Measurements from ENCODE around the gene PAOX.
"Not testable (repeated sequence)": the region's sequence is repeated elsewhere in the genome, so short reads cannot be mapped to it uniquely, and the experiment has no call there.

Gene PAOX

DNA sequence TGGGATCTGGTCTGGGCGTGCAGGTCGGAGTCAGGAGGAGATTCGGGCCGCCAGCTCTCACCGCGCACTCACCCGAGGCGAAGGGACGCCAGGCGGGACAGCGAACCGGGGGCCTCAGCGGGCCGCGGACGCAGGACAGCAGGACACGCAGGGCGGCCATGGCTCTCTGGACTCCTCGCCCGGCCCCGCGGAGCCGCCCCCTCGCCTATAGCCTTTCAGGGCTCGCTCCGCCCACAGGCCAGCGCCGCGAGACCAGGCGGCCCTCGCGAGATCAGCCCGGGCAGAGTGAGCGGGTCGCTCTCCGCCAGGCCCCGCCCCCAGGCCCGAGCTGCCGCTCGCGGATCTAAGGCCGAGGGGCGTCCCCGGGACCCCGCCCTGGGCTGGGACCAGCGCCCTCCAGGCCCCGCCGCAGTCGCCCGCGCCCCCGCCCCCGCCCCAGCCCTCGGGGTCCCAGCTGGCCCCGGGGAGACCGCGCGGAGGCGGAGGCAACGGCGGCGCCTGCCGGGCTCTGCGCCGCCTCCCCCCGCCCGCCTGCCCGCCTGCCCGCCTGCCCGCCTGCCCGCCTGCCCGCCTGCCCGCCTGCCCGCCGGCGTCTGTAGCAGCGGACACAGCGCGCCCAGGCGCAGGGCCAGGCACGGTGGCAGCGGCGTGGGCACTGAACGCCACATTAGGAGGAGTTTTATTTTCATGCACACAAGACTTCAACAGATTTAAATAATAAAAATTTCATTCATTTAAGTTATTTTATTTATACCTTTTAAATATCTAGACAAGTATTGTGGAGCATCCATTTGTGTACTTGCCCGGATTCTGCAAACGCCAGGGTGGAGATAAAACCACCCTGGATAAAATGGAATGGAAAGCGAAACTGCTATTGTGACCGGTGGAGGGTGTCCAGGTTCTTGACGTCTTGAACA, 5.6 kb upstream of the PAOX start, which contains the start of gene ECHS1:
TSS of gene ECHS1 (minus strand) at position 181 of the 917 bp plus-strand sequence. CDS start at position 160, 21 bp downstream.
- H3K4me3 ChIP-seq (ENCODE audit: low read depth, low read length) = peak within 1 kb of the TSS; percentile 90
- DNase-seq (ENCODE audit: low read depth) = no peak
- TF ChIP-seq, protein P1, sequence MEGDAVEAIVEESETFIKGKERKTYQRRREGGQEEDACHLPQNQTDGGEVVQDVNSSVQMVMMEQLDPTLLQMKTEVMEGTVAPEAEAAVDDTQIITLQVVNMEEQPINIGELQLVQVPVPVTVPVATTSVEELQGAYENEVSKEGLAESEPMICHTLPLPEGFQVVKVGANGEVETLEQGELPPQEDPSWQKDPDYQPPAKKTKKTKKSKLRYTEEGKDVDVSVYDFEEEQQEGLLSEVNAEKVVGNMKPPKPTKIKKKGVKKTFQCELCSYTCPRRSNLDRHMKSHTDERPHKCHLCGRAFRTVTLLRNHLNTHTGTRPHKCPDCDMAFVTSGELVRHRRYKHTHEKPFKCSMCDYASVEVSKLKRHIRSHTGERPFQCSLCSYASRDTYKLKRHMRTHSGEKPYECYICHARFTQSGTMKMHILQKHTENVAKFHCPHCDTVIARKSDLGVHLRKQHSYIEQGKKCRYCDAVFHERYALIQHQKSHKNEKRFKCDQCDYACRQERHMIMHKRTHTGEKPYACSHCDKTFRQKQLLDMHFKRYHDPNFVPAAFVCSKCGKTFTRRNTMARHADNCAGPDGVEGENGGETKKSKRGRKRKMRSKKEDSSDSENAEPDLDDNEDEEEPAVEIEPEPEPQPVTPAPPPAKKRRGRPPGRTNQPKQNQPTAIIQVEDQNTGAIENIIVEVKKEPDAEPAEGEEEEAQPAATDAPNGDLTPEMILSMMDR (IDR thresholded peaks at IDR 0.05; ENCODE audit: low read depth, low read length, missing control alignments) = no peak

DNA sequence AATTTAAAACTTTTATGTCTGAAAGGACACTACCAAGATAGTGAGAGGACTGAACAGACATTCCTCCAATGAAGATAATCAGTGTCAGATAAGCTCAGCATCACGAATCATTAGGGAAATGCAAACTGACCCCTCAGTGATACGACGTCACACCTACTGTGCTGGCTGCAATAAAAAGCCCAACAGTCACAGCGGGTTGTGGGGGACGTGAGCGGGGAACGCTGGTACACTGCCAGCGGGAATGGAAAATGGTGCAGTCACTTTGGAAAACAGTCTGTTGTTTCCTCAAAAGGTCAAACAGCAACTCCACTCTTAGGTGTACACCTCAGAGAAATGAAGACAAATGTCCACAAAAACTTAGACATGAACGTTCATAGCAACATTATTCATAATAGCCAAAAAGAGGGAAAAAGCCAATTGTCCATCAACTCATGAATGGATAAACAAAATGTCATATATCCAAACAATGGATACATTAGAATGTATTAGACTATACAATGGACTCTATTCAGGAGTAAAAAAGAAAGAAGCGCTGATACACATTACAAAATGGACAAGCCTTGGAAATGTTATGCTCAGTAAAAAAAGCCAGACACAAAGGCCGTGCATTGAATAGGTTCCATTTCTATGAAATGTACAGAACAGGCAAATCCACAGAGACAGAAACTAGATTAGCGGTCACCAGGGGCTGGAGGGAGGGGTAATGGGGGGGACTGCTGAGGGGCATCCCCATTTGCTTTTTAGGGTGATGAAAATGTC, 3.5 kb upstream of the PAOX start:
- H3K4me3 ChIP-seq (ENCODE audit: low read depth, low read length) = no peak overlapping the region
- no peak for DNase-seq (ENCODE audit: low read depth)
- TF ChIP-seq, protein P1 (IDR thresholded peaks at IDR 0.05; ENCODE audit: low read depth, low read length, missing control alignments) = no peak

DNA sequence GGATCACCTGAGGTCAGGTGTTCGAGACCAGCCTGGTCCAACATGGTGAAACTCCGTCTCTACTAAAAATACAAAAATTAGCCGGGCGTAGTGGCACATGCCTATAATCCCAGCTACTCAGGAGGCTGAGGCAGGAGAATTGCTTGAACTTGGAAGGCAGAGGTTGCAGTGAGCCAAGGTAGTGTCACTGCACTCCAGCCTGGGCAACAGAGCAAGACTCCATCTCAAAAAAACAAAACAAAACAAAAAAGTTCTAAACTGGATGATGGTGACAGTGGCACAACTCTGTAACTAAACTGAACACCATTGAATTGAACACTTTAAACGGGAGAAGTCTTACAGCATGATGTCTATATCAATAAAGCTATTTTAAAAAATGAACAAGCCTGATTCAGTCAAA, 2.9 kb upstream of the PAOX start:
- DNase-seq (ENCODE audit: low read depth); H3K4me3 ChIP-seq (ENCODE audit: low read depth, low read length): not testable (repeated sequence)

DNA sequence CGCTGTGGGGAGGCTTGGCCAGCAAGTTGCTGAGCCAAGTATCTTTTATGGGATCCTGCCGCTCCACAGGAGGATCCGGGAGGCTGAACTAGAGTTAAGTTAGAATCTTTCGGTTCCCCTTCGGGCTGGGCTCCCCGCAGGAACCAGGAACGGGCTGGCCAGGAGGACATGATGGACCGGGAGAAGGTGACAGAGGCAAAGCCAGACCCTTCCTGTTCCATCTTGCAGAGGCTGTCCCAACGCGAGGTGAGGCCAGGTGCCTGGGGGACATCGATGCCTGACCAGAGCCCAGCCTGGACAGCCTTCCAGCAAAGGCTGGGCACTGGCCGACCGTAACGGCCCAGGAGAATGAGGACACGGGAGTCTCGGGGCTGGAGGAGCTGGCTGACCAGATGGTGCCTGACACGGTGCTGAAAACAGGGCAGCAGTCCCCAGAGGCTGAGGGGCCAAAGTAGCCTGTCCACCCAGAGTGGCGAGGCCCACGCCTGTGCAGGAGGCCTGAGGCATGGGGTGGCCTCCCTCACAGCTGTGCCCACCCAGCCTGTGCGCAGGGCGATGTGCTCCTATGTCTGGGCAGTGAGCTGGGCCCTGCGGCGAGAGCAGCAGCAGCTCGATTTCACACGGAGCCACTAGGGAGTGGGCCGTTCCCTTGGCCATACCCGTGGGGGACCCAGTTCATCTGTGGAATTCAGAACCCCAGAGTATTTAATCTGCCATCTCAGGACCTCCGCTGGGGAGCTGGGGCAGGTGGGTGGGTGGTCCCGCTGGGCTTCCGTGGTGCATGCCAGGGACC, 1.8 kb upstream of the PAOX start:
- TF ChIP-seq, protein P1 (IDR thresholded peaks at IDR 0.05; ENCODE audit: low read depth, low read length, missing control alignments) = no peak
- no peak for DNase-seq (ENCODE audit: low read depth)
- H3K4me3 ChIP-seq (ENCODE audit: low read depth, low read length) = no peak overlapping the region

DNA sequence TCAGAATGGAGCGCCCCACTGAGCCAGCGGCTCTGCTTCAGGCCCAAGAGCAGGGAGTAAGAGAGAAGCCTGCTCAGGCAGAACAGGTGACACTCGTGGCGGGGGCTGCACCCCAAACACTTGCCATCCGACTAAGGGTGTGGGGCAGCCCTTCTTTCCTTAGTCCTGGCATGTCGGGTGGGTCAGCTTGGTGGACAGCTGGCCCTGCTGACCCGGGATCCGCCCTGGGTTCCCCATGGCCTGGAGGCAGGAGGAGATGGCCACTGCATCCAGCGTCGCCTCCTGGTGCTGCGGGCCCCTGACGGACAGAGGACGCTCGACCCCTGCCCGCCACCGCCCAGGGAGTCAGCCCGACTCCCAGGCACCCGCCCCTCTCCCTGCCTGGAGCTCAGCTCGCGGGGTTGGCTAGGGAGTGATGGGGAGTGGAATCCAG, 1.2 kb upstream of the PAOX start:
- TF ChIP-seq, protein P1 (IDR thresholded peaks at IDR 0.05; ENCODE audit: low read depth, low read length, missing control alignments) = no peak
- no peak for DNase-seq (ENCODE audit: low read depth)
- peak overlapping the region; percentile 69 for H3K4me3 ChIP-seq (ENCODE audit: low read depth, low read length)

DNA sequence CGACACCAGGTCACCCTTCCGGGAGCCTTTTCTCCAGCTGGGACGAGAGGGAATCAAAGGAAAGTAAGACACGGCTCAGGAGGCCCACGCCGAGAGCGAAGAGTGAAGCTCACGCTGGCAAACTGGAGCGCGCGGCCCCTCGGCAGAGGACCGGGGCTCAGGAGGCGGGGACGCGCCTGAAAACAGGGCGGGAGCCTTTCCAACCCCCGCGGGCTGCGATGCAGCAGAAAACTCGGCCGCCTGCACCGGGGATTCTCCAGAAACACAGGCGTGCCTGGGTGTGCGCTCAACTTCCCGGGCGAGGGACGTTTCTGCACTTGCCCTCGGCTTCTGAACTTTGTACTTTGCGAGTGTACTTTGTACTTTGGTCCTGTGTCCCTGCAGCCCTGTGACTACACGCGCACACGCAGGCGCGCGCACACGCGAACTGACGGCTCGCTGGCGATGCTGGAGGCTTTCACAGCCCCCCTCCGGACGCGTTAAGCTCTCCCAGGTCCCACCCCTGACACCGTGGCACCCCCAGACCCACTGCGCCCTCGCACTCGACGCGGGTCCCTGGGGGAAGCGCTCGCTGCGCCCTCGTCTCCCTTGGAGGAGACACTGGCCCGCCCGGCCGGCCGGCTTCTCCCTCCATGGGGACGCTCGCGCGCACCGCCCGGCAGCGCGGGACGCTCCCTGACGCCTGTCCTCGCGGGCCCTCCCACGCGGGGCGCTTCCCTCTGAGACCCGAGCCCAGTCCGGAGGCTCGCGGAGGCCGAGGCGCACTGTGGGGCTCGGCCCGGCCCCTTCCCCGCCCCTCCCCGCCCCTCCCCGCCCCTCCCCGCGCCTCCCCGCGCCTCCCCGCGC, 588 bp upstream of the PAOX start:
- DNase-seq (ENCODE audit: low read depth) = no peak
- peak overlapping the region; percentile 69 for H3K4me3 ChIP-seq (ENCODE audit: low read depth, low read length)

More for the DNA sequence above, 588 bp upstream of the PAOX start:
- TF ChIP-seq, protein P1 (IDR thresholded peaks at IDR 0.05; ENCODE audit: low read depth, low read length, missing control alignments) = no peak

All from GM12864 (cell line).